Activated CD4-positive, alpha-beta T cell treated with anti-CD3 and anti-CD28 coated beads for 36 hours (primary cell): ENCODE data around the gene AHNAK. TPM values are rescaled to one million over a fixed set of nuclear protein-coding genes. Genes with fewer than 3 reads are reported as not detected.

Experiments
- ATAC-seq: fragments of 200-7000 bp; cut with Tn5 transposase; one replicate; pipeline ENCODE4 v1.10.0; 2021; ENCODE audit warnings: mild to moderate bottlenecking, moderate library complexity
- CTCF ChIA-PET: fragments of 350-600 bp; sonication (Branson Sonifier 250); formaldehyde crosslinking; loops from one replicate; lab custom pipeline; 2021; ENCODE audit warnings: antibody characterized with exemption; lab: Charles Lee
- POLR2A ChIA-PET: fragments of 350-600 bp; sonication (Branson Sonifier 250); formaldehyde crosslinking; loops from one replicate; lab custom pipeline; 2021; ENCODE audit warnings: antibody characterized with exemption, inconsistent platforms; lab: Charles Lee
- DNase-seq: peaks from one replicate; pipeline ENCODE4 v3.0.0-alpha.2; 2020
- H3K27ac Mint-ChIP-seq: one replicate; pipeline ENCODE4 v1.8.0; 2021; ENCODE audit warnings: mixed read lengths
- H3K27me3 Mint-ChIP-seq: one replicate; pipeline ENCODE4 v1.8.0; 2021; ENCODE audit warnings: mixed read lengths
- H3K36me3 Mint-ChIP-seq: one replicate; pipeline ENCODE4 v1.8.0; 2021; ENCODE audit warnings: low read depth, mixed read lengths
- H3K4me1 Mint-ChIP-seq: one replicate; pipeline ENCODE4 v1.8.0; 2021; ENCODE audit warnings: mixed read lengths
- H3K4me3 Mint-ChIP-seq: one replicate; pipeline ENCODE4 v1.8.0; 2021; ENCODE audit warnings: mild to moderate bottlenecking, moderate library complexity, mixed read lengths
- H3K9me3 Mint-ChIP-seq: one replicate; pipeline ENCODE4 v1.8.0; 2021; ENCODE audit warnings: low read depth, mixed read lengths
- intact Hi-C, 2 experiments: fragments of 100-400 bp; cut with DNase I in 1 of 2; cut with micrococcal nuclease in 1 of 2; formaldehyde crosslinking; loops; one replicate each; pipeline versions ENCODE4 v1.14.2 to v1.15.1; 2022 to 2024; cut with DNase I, micrococcal nuclease
- total RNA-seq, 2 experiments: library from RNA; stranded (reverse); gene quantifications; one replicate each; pipeline ENCODE4 v1.2.3, GENCODE V29; 2021

The AHNAK gene
- total RNA-seq, 2 experiments from 2014 or later: 47.3 to 54.7 TPM

- H3K27ac Mint-ChIP-seq: peak overlapping the region; percentile 28
- CTCF ChIA-PET: interaction anchor here (0.6 to 2.0 kb wide), 6 partner anchors 22 to 677 kb away, joined by 3 to 20 read pairs (median 4); no protein-coding TSS in a partner anchor
- intact Hi-C loops: no loop called here
Observed at GRCh38 chr11:62538470-62539237, 8.0 kb downstream of the AHNAK start.

GRCh38 chr11:62536301-62536957, 10.2 kb downstream of the AHNAK start:
- intact Hi-C loops: no loop called here
- peaks cover 30% of the 10 kb centered on the region for H3K4me1 Mint-ChIP-seq
- H3K9me3 Mint-ChIP-seq: no peaks in the 10 kb centered on the region
- ATAC-seq (no peak), DNase-seq (no peak)
- CTCF ChIA-PET: interaction anchor here (0.8 kb wide), 1 partner anchor 326 kb away, joined by 3 read pairs; no protein-coding TSS in a partner anchor
- no peak overlapping the region for H3K27ac Mint-ChIP-seq
- no peaks in the 10 kb centered on the region for H3K27me3 Mint-ChIP-seq
- no peak overlapping the region for H3K4me3 Mint-ChIP-seq
- POLR2A ChIA-PET: no interaction called here
- H3K36me3 Mint-ChIP-seq: peaks cover 17% of the 10 kb centered on the region

More at GRCh38 chr11:62538470-62539237, 8.0 kb downstream of the AHNAK start:
- Mint-ChIP-seq H3K4me1 (peaks cover 51% of the 10 kb centered on the region), H3K36me3 (peaks cover 10% of the 10 kb centered on the region), H3K4me3 (no peak overlapping the region), H3K27me3 (no peaks in the 10 kb centered on the region), H3K9me3 (no peaks in the 10 kb centered on the region)
- DNase-seq (no peak), ATAC-seq (no peak)
- POLR2A ChIA-PET: no interaction called here

GRCh38 chr11:62535802-62536201, 10.8 kb downstream of the AHNAK start:
- no peak overlapping the region for H3K27ac Mint-ChIP-seq
- H3K36me3 Mint-ChIP-seq: peaks cover 17% of the 10 kb centered on the region
- ATAC-seq: no peak
- CTCF ChIA-PET: no interaction called here
- no peaks in the 10 kb centered on the region for H3K9me3 Mint-ChIP-seq
- H3K4me1 Mint-ChIP-seq: peaks cover 23% of the 10 kb centered on the region
- POLR2A ChIA-PET: interaction anchor here (0.6 kb wide), 2 partner anchors 8 to 1043 kb away, joined by 3 to 10 read pairs; no protein-coding TSS in a partner anchor
- intact Hi-C loops: no loop called here
- no peak overlapping the region for H3K4me3 Mint-ChIP-seq
- no peak for DNase-seq
- no peaks in the 10 kb centered on the region for H3K27me3 Mint-ChIP-seq

- Mint-ChIP-seq H3K4me1 (peaks cover 18% of the 10 kb centered on the region), H3K4me3 (no peak overlapping the region), H3K27ac (no peak overlapping the region), H3K27me3 (no peaks in the 10 kb centered on the region), H3K36me3 (peaks cover 17% of the 10 kb centered on the region), H3K9me3 (no peaks in the 10 kb centered on the region)
- intact Hi-C loops: no loop called here
- DNase-seq (no peak), ATAC-seq (no peak)
- ChIA-PET CTCF (interaction anchor here (0.9 kb wide), 1 partner anchor 35 kb away, joined by 3 read pairs; no protein-coding TSS in a partner anchor), POLR2A (interaction anchor here (0.6 kb wide), 1 partner anchor 1042 kb away, joined by 10 read pairs; no protein-coding TSS in a partner anchor)
Observed at GRCh38 chr11:62534779-62535545, 11.6 kb downstream of the AHNAK start.

- Mint-ChIP-seq H3K36me3 (peaks cover 17% of the 10 kb centered on the region), H3K27ac (no peak overlapping the region)
- no peak for ATAC-seq
Observed at GRCh38 chr11:62532096-62532495, 14.5 kb downstream of the AHNAK start.

GRCh38 chr11:62516736-62517371, 29.8 kb downstream of the AHNAK start:
- peaks cover 2% of the 10 kb centered on the region for H3K36me3 Mint-ChIP-seq
- H3K9me3 Mint-ChIP-seq: no peaks in the 10 kb centered on the region
- no peaks in the 10 kb centered on the region for H3K4me1 Mint-ChIP-seq
- intact Hi-C loops: no loop called here
- no peak for ATAC-seq
- H3K4me3 Mint-ChIP-seq: no peak overlapping the region
- H3K27ac Mint-ChIP-seq: no peak overlapping the region
- no peak for DNase-seq
- ChIA-PET CTCF (interaction anchor here (0.7 kb wide), 1 partner anchor 92 kb away, joined by 3 read pairs; no protein-coding TSS in a partner anchor), POLR2A (no interaction called here)
- H3K27me3 Mint-ChIP-seq: no peaks in the 10 kb centered on the region

More at GRCh38 chr11:62532096-62532495, 14.5 kb downstream of the AHNAK start:
- H3K4me1 Mint-ChIP-seq: no peaks in the 10 kb centered on the region
- ChIA-PET CTCF (interaction anchor here (0.6 kb wide), 1 partner anchor 78 kb away, joined by 3 read pairs; no protein-coding TSS in a partner anchor), POLR2A (no interaction called here)
- no peaks in the 10 kb centered on the region for H3K27me3 Mint-ChIP-seq
- no peak overlapping the region for H3K4me3 Mint-ChIP-seq
- intact Hi-C loops: no loop called here
- no peaks in the 10 kb centered on the region for H3K9me3 Mint-ChIP-seq
- DNase-seq: no peak

GRCh38 chr11:62514151-62514550, 32.5 kb downstream of the AHNAK start:
- Mint-ChIP-seq H3K4me1 (no peaks in the 10 kb centered on the region), H3K27me3 (no peaks in the 10 kb centered on the region), H3K27ac (no peak overlapping the region), H3K36me3 (no peaks in the 10 kb centered on the region), H3K9me3 (no peaks in the 10 kb centered on the region), H3K4me3 (no peak overlapping the region)
- ChIA-PET CTCF (interaction anchor here (0.6 to 1.6 kb wide), 4 partner anchors 10 to 187 kb away, joined by 3 read pairs; no protein-coding TSS in a partner anchor), POLR2A (interaction anchor here (1.1 kb wide), 1 partner anchor 25 kb away, joined by 5 read pairs; no protein-coding TSS in a partner anchor)
- DNase-seq (no peak), ATAC-seq (peak; percentile 66)
- intact Hi-C loops: no loop called here

- Mint-ChIP-seq H3K36me3 (no peaks in the 10 kb centered on the region), H3K27ac (no peak overlapping the region), H3K27me3 (peaks cover 2% of the 10 kb centered on the region), H3K9me3 (no peaks in the 10 kb centered on the region), H3K4me1 (peaks cover under 1% of the 10 kb centered on the region), H3K4me3 (no peak overlapping the region)
- POLR2A ChIA-PET: no interaction called here
- intact Hi-C loops: no loop called here
- CTCF ChIA-PET: no interaction called here
- DNase-seq (no peak), ATAC-seq (no peak)
Observed at GRCh38 chr11:62513626-62514025, 33.0 kb downstream of the AHNAK start.

- peaks cover 2% of the 10 kb centered on the region for H3K4me1 Mint-ChIP-seq
- POLR2A ChIA-PET: no interaction called here
- H3K4me3 Mint-ChIP-seq: no peak overlapping the region
- H3K36me3 Mint-ChIP-seq: no peaks in the 10 kb centered on the region
- H3K27ac Mint-ChIP-seq: no peak overlapping the region
- no peak for ATAC-seq
- intact Hi-C loops: no loop called here
- DNase-seq: no peak
- H3K9me3 Mint-ChIP-seq: no peaks in the 10 kb centered on the region
- CTCF ChIA-PET: no interaction called here
- peaks cover 2% of the 10 kb centered on the region for H3K27me3 Mint-ChIP-seq
Observed at GRCh38 chr11:62512961-62513360, 33.6 kb downstream of the AHNAK start.

- H3K4me3 Mint-ChIP-seq: no peak overlapping the region
- H3K36me3 Mint-ChIP-seq: no peaks in the 10 kb centered on the region
- DNase-seq (peak; percentile 16), ATAC-seq (peak; percentile 30)
- intact Hi-C loops: no loop called here
- no peak overlapping the region for H3K27ac Mint-ChIP-seq
- H3K9me3 Mint-ChIP-seq: no peaks in the 10 kb centered on the region
- peaks cover 7% of the 10 kb centered on the region for H3K27me3 Mint-ChIP-seq
- peaks cover 2% of the 10 kb centered on the region for H3K4me1 Mint-ChIP-seq
- ChIA-PET CTCF (interaction anchor here (0.6 to 1.7 kb wide), 6 partner anchors 22 to 632 kb away, joined by 3 to 5 read pairs (median 4); no protein-coding TSS in a partner anchor), POLR2A (no interaction called here)
Observed at GRCh38 chr11:62508336-62509058, 38.1 kb downstream of the AHNAK start.
